Measurements from ENCODE around the gene RAB25.
"Not testable (repeated sequence)": the region's sequence is repeated elsewhere in the genome, so short reads cannot be mapped to it uniquely, and the experiment has no call there.

The RAB25 gene

DNA sequence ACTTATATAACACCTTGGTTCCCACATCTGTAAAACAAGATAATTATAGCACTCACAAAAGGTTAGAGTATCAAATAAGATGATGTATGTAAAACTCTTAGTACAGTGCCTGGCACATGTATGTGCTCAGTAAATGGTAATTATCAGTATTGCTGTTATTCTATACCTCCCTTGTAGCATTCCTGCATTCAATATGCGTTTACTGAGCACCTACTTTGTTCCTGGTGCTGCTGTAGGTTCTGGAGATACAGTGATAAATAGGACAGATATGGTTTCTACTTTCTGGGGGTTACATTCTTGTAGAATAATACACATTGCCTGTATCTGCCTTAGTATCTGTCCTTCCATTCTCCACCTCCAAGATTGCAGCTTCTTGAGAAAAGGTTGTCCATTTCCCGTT, 39.0 kb upstream of the RAB25 start:
- TF ChIP-seq, protein P1, sequence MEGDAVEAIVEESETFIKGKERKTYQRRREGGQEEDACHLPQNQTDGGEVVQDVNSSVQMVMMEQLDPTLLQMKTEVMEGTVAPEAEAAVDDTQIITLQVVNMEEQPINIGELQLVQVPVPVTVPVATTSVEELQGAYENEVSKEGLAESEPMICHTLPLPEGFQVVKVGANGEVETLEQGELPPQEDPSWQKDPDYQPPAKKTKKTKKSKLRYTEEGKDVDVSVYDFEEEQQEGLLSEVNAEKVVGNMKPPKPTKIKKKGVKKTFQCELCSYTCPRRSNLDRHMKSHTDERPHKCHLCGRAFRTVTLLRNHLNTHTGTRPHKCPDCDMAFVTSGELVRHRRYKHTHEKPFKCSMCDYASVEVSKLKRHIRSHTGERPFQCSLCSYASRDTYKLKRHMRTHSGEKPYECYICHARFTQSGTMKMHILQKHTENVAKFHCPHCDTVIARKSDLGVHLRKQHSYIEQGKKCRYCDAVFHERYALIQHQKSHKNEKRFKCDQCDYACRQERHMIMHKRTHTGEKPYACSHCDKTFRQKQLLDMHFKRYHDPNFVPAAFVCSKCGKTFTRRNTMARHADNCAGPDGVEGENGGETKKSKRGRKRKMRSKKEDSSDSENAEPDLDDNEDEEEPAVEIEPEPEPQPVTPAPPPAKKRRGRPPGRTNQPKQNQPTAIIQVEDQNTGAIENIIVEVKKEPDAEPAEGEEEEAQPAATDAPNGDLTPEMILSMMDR (conservative IDR thresholded peaks at IDR 0.05; ENCODE audit: control insufficient read depth, insufficient read depth, low read depth, low read length) = no peak

DNA sequence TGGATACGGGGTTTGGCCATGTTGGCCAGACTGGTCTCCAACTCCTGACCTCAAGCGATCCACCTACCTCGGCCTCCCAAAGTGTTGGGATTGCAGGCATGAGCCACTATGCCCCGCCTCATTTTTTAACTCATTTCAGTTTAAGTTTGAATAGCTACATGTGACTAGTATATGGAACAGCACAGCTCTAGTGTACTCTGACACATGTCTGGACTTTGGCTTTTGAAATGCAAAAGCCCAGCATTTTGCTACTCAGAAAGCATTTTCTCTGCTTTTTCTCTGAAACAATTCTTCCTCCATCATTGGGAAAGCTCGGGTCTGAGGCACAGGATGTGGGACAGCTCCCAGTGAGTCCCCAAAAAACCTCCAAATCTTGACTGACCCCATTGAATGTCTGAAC, 36.2 kb upstream of the RAB25 start:
- no peak for DNase-seq (ENCODE audit: low read depth)
- TF ChIP-seq, protein P1 (conservative IDR thresholded peaks at IDR 0.05; ENCODE audit: control insufficient read depth, insufficient read depth, low read depth, low read length) = no peak

More for the DNA sequence above, 39.0 kb upstream of the RAB25 start:
- no peak overlapping the region for H3K4me3 ChIP-seq (ENCODE audit: control insufficient read depth, low read depth, low read length)
- no peak for DNase-seq (ENCODE audit: low read depth)

GRCh38 chr1:156025876-156026275, 35.1 kb upstream of the RAB25 start:
- no peak overlapping the region for H3K4me3 ChIP-seq (ENCODE audit: control insufficient read depth, low read depth, low read length)
- DNase-seq (ENCODE audit: low read depth) = peak; percentile 35
- TF ChIP-seq, protein P1 (conservative IDR thresholded peaks at IDR 0.05; ENCODE audit: control insufficient read depth, insufficient read depth, low read depth, low read length) = peak; percentile 73

More for the DNA sequence above, 36.2 kb upstream of the RAB25 start:
- H3K4me3 ChIP-seq (ENCODE audit: control insufficient read depth, low read depth, low read length) = no peak overlapping the region

DNA sequence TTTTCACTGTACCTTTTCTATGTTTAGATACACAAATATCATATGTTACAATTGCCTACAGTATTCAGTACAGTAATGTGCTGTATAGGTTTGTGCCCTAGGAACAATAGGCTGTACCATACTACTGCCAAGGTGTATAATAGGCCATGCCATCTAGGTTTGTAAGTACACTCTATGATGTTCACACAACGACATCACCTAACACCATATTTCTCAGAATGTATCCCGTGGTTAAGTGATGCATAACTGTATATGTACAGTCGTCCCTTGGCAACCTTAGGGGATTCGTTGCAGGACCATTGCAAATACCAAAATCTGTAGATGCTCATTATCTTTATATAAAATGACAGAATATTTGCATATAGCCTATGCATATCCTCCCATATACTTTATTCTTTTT, 34.4 kb upstream of the RAB25 start:
- TF ChIP-seq, protein P1 (conservative IDR thresholded peaks at IDR 0.05; ENCODE audit: control insufficient read depth, insufficient read depth, low read depth, low read length) = no peak
- H3K4me3 ChIP-seq (ENCODE audit: control insufficient read depth, low read depth, low read length) = no peak overlapping the region
- DNase-seq (ENCODE audit: low read depth) = no peak

- TF ChIP-seq, protein P1 (conservative IDR thresholded peaks at IDR 0.05; ENCODE audit: control insufficient read depth, insufficient read depth, low read depth, low read length) = no peak
- H3K4me3 ChIP-seq (ENCODE audit: control insufficient read depth, low read depth, low read length) = no peak overlapping the region
- DNase-seq (ENCODE audit: low read depth) = peak; percentile 54
These were observed 27.9 kb upstream of the RAB25 start for GRCh38 chr1:156033011-156033410.

DNA sequence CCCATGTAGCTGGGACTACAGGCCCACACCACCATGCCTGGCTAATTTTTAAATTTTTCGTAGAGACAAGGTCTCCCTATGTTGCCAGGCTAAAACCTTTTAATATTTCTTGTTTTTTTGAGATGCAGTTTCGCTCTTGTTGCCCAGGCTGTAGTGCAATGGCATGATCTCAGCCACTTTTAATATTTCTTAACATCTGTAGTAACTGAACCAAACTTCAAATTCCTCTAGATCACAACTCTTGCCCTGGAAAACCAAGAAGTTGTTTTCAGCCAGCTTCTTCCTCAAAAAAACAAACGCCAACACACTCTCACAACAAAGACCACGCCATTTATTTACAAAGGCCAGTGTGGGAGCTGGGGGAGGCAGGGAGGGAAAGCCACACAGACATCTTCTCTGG, 26.0 kb upstream of the RAB25 start:
- H3K4me3 ChIP-seq (ENCODE audit: control insufficient read depth, low read depth, low read length); DNase-seq (ENCODE audit: low read depth): not testable (repeated sequence)

DNA sequence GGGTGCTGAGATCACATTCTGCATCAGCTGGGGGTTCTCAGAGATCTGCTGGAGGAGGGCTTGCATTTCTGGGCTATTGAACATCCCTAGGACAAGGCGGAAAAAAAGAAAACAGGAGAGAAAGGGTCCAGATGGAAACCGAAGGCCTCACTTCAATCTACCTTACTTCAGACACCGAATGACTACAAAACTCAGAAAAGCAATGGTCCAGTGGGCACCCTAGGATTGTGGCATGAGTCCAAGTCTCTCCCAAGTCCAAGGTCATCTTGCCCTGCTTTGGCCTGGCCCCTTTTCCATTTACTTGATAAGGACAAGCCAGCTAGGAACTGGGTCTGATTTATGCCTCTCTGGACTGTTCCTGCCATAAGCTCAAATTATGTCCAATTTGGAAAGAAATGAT, 18.1 kb upstream of the RAB25 start:
- TF ChIP-seq, protein P1 (conservative IDR thresholded peaks at IDR 0.05; ENCODE audit: control insufficient read depth, insufficient read depth, low read depth, low read length) = no peak
- H3K4me3 ChIP-seq (ENCODE audit: control insufficient read depth, low read depth, low read length) = no peak overlapping the region
- no peak for DNase-seq (ENCODE audit: low read depth)
